ENCODE data around the gene PTPRD. TPM values are rescaled to one million over a fixed set of nuclear protein-coding genes. Genes with fewer than 3 reads are reported as not detected.

Gene PTPRD
- total and polyA plus RNA-seq, 9 donors, result 16.2 to 231 (median 85.8) TPM

- no peak overlapping the region for H3K4me3 ChIP-seq
- no peaks in the 10 kb centered on the region for H3K27me3 ChIP-seq
- 70 to 77% (median 73%) methylated on average over 2 of the region's 2 CpGs for WGBS, 3 donors
- DNase-seq, result no peak
- TF ChIP-seq EP300 (IDR thresholded peaks at IDR 0.05) (no peak), CTCF (IDR thresholded peaks at IDR 0.05) (no peak), POLR2A (IDR thresholded peaks at IDR 0.05) (no peak)
- no peaks in the 10 kb centered on the region for H3K9me3 ChIP-seq
- no peak overlapping the region for H3K27ac ChIP-seq
- H3K4me1 ChIP-seq (ENCODE audit: insufficient read depth), result no peaks in the 10 kb centered on the region
- no peaks in the 10 kb centered on the region for H3K36me3 ChIP-seq
- intact Hi-C loops (cut with DNase I), result no loop called here
Observed at GRCh38 chr9:8879284-8879683, 1733.5 kb downstream of the PTPRD start.

DNA sequence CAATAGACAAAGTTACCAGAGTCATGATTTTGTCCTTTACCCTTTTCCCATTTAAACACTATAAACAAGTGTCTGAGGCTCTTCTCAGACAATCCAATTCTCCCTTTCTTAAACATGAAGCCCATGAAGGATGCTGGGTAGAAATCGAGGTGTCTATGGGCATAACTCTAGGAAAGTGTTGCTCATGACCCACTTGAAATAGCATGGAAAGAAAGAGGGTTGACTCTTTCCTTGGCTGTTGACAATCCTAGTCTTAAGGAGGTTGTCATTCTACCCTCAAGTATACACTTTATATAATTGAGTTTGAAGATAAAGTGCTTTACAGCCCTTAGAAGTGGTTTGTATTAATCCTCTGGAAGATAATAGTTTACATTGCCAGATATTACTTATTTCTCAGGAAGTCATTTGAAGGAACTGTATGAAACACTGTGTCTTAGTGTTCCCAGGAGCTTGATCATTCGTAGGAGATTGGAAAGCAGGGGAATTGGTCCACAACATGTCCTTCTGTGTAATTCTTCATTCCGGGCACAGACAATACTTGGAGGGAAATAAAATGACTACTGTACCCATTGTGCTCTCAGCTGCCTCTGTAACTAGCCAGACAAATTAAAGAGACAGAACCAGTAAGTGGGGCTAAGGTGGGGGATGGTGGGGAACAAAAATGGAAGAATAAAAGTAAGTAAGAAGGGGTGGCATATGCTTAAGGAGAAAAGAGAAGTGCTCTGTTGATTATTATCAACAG, 1734.9 kb downstream of the PTPRD start:
- DNase-seq, result no peak
- 82 to 84% (median 83%) methylated on average over 3 of the region's 3 CpGs for WGBS, 3 donors
- Histone ChIP-seq H3K27ac (no peak overlapping the region), H3K4me3 (no peak overlapping the region), H3K9me3 (no peaks in the 10 kb centered on the region), H3K36me3 (no peaks in the 10 kb centered on the region), H3K27me3 (no peaks in the 10 kb centered on the region), H3K4me1 (ENCODE audit: insufficient read depth) (no peaks in the 10 kb centered on the region)
- intact Hi-C loops (cut with DNase I), result no loop called here
- no peak for TF ChIP-seq EP300 (IDR thresholded peaks at IDR 0.05)
- TF ChIP-seq CTCF (IDR thresholded peaks at IDR 0.05), result no peak
- no peak for TF ChIP-seq POLR2A (IDR thresholded peaks at IDR 0.05)

- 88 to 93% (median 91%) methylated on average over 2 of the region's 2 CpGs for WGBS, 3 donors
- TF ChIP-seq POLR2A (IDR thresholded peaks at IDR 0.05), result no peak
- TF ChIP-seq CTCF (IDR thresholded peaks at IDR 0.05), result no peak
- TF ChIP-seq EP300 (IDR thresholded peaks at IDR 0.05), result no peak
- H3K4me3 ChIP-seq, result no peak overlapping the region
- no peak overlapping the region for H3K27ac ChIP-seq
- H3K36me3 ChIP-seq, result no peaks in the 10 kb centered on the region
- H3K4me1 ChIP-seq (ENCODE audit: insufficient read depth), result no peaks in the 10 kb centered on the region
- intact Hi-C loops (cut with DNase I), result no loop called here
- DNase-seq, result no peak
- no peaks in the 10 kb centered on the region for H3K27me3 ChIP-seq
- no peaks in the 10 kb centered on the region for H3K9me3 ChIP-seq
Observed at GRCh38 chr9:8876303-8876702, 1736.5 kb downstream of the PTPRD start.

GRCh38 chr9:8874482-8874881, 1738.3 kb downstream of the PTPRD start:
- H3K27ac ChIP-seq, result no peak overlapping the region
- no peak overlapping the region for H3K4me3 ChIP-seq
- no peak for DNase-seq
- no peaks in the 10 kb centered on the region for H3K27me3 ChIP-seq
- no peaks in the 10 kb centered on the region for H3K4me1 ChIP-seq (ENCODE audit: insufficient read depth)
- intact Hi-C loops (cut with DNase I), result no loop called here
- H3K36me3 ChIP-seq, result no peaks in the 10 kb centered on the region
- TF ChIP-seq EP300 (IDR thresholded peaks at IDR 0.05) (no peak), CTCF (IDR thresholded peaks at IDR 0.05) (no peak), POLR2A (IDR thresholded peaks at IDR 0.05) (no peak)
- 92 to 98% (median 97%) methylated on average over 1 of the region's 1 CpG for WGBS, 3 donors
- no peaks in the 10 kb centered on the region for H3K9me3 ChIP-seq

Data from ovary (tissue), 9 donors.